ENCODE results near the gene TPSD1.

DNA sequence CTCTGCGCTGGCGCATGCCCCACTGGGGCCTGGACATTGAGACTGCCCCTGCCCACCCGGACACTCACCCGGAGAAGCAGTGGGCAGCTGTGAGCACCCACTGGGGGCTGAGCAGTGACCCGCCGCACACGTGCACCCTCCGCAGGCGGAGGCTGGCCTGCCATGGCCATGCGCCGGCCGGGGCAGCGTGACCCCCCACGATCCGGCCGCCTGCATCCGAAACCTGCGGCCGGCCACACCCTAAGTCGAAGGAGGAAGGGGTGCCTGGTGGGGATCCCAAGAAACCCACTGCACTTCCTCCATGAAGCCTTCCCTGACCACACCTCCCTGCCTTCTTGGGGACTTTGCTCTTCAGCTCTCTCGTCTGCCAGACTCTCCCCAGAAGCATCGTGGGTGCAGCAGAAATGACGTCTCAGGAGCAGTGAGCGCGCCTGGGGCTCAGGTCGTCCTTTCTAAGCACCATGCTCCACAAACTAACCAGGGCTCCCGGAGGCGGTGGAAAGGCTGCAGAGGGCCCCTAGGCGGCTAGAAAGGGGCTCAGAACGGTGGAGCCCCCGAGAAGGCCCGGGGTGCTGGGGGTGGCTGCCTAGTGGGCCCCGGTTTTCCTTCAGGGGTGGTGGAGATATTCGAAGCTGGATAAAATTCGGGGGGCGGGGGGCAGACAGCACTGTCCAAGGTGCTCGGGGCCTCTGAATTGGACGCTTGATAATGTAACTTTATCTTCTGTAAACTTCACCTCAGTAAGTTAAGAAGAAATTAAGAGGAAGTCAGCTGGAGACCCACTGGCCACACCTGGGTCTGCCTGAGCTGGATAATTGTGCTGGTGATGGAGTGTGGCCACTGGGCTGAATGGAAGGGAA is 32.3 kb upstream of the TPSD1 start:
- TF ChIP-seq, protein P1, sequence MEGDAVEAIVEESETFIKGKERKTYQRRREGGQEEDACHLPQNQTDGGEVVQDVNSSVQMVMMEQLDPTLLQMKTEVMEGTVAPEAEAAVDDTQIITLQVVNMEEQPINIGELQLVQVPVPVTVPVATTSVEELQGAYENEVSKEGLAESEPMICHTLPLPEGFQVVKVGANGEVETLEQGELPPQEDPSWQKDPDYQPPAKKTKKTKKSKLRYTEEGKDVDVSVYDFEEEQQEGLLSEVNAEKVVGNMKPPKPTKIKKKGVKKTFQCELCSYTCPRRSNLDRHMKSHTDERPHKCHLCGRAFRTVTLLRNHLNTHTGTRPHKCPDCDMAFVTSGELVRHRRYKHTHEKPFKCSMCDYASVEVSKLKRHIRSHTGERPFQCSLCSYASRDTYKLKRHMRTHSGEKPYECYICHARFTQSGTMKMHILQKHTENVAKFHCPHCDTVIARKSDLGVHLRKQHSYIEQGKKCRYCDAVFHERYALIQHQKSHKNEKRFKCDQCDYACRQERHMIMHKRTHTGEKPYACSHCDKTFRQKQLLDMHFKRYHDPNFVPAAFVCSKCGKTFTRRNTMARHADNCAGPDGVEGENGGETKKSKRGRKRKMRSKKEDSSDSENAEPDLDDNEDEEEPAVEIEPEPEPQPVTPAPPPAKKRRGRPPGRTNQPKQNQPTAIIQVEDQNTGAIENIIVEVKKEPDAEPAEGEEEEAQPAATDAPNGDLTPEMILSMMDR (IDR thresholded peaks at IDR 0.05; ENCODE audit: borderline replicate concordance, extremely low read depth, low read length, poor library complexity, severe bottlenecking): no peak
- no peak for TF ChIP-seq EZH2 (IDR thresholded peaks at IDR 0.05; ENCODE audit: borderline replicate concordance, low read depth, low read length, severe bottlenecking)
